ENCODE measurements around the gene DTNA.

The DTNA gene

GRCh38 chr18:34808389-34808788, 98.3 kb downstream of the DTNA start:
- no peak for DNase-seq

- no peak for DNase-seq
Measured at GRCh38 chr18:34809451-34810072, 99.5 kb downstream of the DTNA start.

DNA sequence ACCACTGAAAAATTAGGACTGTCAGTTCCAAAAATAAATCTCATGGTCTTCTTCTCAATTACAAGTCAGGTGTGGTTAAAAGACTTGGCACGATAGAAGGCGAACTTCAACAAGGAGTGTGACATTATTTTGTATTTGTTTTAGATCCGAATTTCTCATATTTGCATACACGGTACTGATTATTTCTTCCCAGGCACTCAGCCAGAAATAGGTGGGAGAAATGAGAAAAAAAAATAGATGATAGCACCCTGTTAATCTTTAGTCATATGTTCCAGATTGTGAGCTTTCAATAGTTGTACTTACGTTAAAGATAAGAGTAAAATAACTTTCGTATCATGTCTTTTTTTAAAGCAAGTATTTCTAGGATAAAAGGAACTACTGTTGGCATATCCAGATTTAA, 106.1 kb downstream of the DTNA start:
- DNase-seq: no peak

GRCh38 chr18:34817636-34818035, 107.5 kb downstream of the DTNA start:
- DNase-seq: no peak

- no peak for DNase-seq
Measured at GRCh38 chr18:34818064-34818463, 108.0 kb downstream of the DTNA start.

GRCh38 chr18:34820360-34821065, 110.4 kb downstream of the DTNA start:
- DNase-seq: no peak

GRCh38 chr18:34821669-34822210, 111.6 kb downstream of the DTNA start:
- no peak for DNase-seq

GRCh38 chr18:34828093-34828492, 118.0 kb downstream of the DTNA start:
- DNase-seq: no peak

GRCh38 chr18:34834897-34835296, 124.8 kb downstream of the DTNA start:
- no peak for DNase-seq

GRCh38 chr18:34835466-34835865, 125.4 kb downstream of the DTNA start:
- no peak for DNase-seq

- no peak for DNase-seq
Measured at GRCh38 chr18:34837769-34838272, 127.7 kb downstream of the DTNA start.

DNA sequence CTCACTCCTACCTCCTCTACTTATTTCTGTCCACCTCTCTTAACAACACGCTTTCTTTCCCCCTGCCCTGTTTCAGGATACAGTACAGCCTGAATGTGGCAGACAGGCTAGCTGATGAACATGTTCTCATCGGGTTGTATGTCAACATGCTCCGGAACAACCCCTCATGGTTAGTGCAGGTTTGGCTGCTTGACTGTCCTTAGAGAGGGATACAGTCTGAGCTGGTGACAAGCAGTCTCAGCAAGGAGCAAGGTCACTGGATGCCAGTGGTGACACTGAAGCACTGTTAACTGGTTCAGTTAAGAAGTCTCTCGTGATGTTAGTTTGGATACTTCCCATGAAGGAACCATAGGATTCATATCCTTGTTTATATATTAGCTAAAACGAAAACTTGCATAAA, 128.6 kb downstream of the DTNA start:
- DNase-seq: no peak

DNA sequence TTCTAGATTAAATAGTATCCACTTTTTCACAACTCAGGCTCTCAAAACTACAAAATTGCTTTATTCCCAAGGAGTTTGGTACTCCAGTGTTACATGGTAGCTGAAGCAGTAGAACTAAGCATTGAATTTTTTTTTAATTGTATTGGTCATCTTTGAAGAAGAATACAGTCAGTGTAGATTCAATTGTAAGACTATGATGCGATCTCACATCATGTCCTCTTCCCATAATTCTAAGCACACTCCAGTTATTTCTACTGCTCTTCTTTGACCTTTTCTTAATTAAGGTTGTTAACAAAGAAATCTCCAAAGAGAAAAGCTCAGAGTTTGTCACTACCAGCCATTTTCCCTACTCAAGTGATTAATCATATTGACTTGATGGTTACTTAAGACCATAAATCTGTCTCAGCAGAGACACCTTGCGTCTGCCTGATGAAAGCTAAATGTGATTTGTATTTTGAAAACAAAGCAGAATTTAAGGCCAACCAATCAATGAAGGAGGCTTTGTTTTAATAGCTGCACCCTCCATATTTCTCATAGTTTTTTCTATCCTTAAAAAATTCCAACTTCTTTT, 130.2 kb downstream of the DTNA start:
- DNase-seq: no peak

- DNase-seq: no peak
Measured at GRCh38 chr18:34841891-34842290, 131.8 kb downstream of the DTNA start.

- DNase-seq: no peak
Measured at GRCh38 chr18:34844072-34844471, 134.0 kb downstream of the DTNA start.

GRCh38 chr18:34844732-34845459, 134.8 kb downstream of the DTNA start:
- DNase-seq: no peak

- DNase-seq: no peak
Measured at GRCh38 chr18:34847408-34847807, 137.3 kb downstream of the DTNA start.

GRCh38 chr18:34848156-34848555, 138.1 kb downstream of the DTNA start:
- no peak for DNase-seq

- DNase-seq: no peak
Measured at GRCh38 chr18:34848695-34849094, 138.6 kb downstream of the DTNA start.

DNA sequence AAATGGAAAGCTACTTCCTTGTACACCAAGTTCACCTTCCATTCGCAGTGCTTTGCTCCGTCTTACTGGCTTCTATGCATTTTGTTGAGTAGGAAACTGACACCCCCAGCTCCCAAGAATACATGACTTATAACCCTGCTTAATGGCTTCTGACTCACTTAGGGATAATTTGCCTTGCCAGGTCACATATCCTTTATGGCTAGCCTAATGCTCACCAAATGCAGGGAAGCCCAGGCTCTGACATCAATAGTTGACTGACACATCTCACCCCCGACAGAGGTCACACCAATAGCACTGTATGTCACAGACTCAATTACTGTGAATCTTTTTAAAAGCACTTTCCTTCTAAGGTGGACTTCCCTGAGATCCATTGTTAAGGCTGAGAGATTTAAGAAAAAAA, 147.2 kb downstream of the DTNA start:
- DNase-seq: no peak

- no peak for DNase-seq
Measured at GRCh38 chr18:34858188-34858587, 148.1 kb downstream of the DTNA start.

DNA sequence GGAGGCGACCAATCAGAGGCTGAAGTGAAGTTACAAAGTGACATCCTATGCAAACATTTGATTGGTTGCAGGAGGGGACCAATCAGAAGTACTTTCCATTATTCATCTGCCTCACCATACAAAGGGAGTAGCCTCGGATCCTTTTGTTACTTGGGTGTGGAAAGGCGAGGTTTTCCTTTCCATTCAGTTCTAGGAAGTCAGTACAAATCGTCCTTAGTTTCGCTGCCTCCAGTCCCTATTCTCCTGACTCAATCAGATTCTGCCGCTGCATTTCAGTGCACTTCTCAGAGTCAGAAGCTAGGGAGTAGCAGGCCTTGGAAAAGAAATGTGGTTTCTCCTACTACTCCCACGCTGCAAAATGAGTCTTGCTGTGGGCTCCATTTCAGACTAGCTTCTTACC, 149.4 kb downstream of the DTNA start:
- DNase-seq: no peak

- no peak for DNase-seq
Measured at GRCh38 chr18:34862561-34862960, 152.5 kb downstream of the DTNA start.
